Measurements from ENCODE around the gene SIM1.

GRCh38 chr6:100487638-100488037 lies 22.9 kb upstream of the SIM1 start:
- no peak for TF ChIP-seq CTCF (IDR thresholded peaks at IDR 0.05)
- no peak for TF ChIP-seq POLR2A (IDR thresholded peaks at IDR 0.05)
- TF ChIP-seq POLR2AphosphoS5 (IDR thresholded peaks at IDR 0.05) = no peak

Measured in transverse colon (tissue), 4 donors.